Uterus (tissue), 4 donors: ENCODE data around the gene EIF2S2. TPM values are rescaled to one million over a fixed set of nuclear protein-coding genes. Genes with fewer than 3 reads are reported as not detected.

Experiments
- DNase-seq, 2 donors: peaks; one replicate each; pipeline ENCODE4 v3.0.0-alpha.2; 2019 to 2020
- H3K27ac ChIP-seq, 2 donors: fragments of 200-600 bp; sonication (generic); 1 replicate in 1 of 2; 2 replicates in 1 of 2; pipeline ENCODE4 v1.5.1; 2016 to 2018
- H3K27me3 ChIP-seq, 2 donors: fragments of 200-600 bp; sonication (generic); one replicate each; pipeline ENCODE4 v1.5.1; 2018 to 2019; ENCODE audit warnings: control low read depth in 1 of 2
- H3K36me3 ChIP-seq, 2 donors: fragments of 200-600 bp; sonication (generic); one replicate each; pipeline ENCODE4 v1.5.1; 2019; ENCODE audit warnings: control low read depth in 1 of 2
- H3K4me1 ChIP-seq, 2 donors: fragments of 200-600 bp; sonication (generic); one replicate each; pipeline ENCODE4 v1.5.1; 2018 to 2019; ENCODE audit warnings: control low read depth in 1 of 2
- H3K4me3 ChIP-seq, 2 donors: fragments of 200-600 bp; sonication (generic); 1 replicate in 1 of 2; 2 replicates in 1 of 2; pipeline ENCODE4 v1.5.1; 2018 to 2019; ENCODE audit warnings: mild to moderate bottlenecking in 1 of 2
- H3K9me3 ChIP-seq, 2 donors: fragments of 200-600 bp; sonication (generic); one replicate each; pipeline ENCODE4 v1.5.1; 2019; ENCODE audit warnings: control low read depth in 1 of 2
- CTCF ChIP-seq, 4 experiments: fragments of 200-600 bp in 2 of 4; fragments of 450-650 bp in 2 of 4; sonication (generic) in 2 of 4; IDR thresholded peaks; one replicate each; pipeline ENCODE4 v1.5.1; 2016 to 2019; ENCODE audit warnings: antibody characterized with exemption in 4 of 4, mild to moderate bottlenecking in 2 of 4, moderate library complexity in 1 of 4
- POLR2A ChIP-seq, 2 donors: fragments of 450-650 bp; IDR thresholded peaks; one replicate each; pipeline ENCODE4 v1.6.1; 2016; ENCODE audit warnings: antibody characterized with exemption in 2 of 2, mild to moderate bottlenecking in 1 of 2, moderate library complexity in 1 of 2
- intact Hi-C: fragments of 100-400 bp; cut with DNase I; formaldehyde crosslinking; loops from one replicate; pipeline ENCODE4 v1.15.1; 2023; ENCODE audit warnings: low total_unique reads
- total RNA-seq, 4 donors: library from RNA; depleted of rRNA in 3 of 4; stranded (reverse); fragments of >200 nt in 3 of 4; gene quantifications; one replicate each; pipeline versions ENCODE4 v1.1.0 to v1.2.4, GENCODE V29; 2014 to 2023
- donor health status: DM: yes; HTN: yes; CAD: no.

Gene EIF2S2
- total RNA-seq, 4 donors from 2014 or later = 18.7 to 46.9 (median 37.6) TPM

GRCh38 chr20:34090645-34091044, 21.4 kb downstream of the EIF2S2 start:
- TF ChIP-seq POLR2A (IDR thresholded peaks at IDR 0.05) (no peak), CTCF (IDR thresholded peaks at IDR 0.05) (no peak)
- no peak for DNase-seq
- intact Hi-C loops = no loop called here
- H3K27ac ChIP-seq = no peak overlapping the region
- no peak overlapping the region for H3K4me3 ChIP-seq
- no peaks in the 10 kb centered on the region for H3K9me3 ChIP-seq
- no peaks in the 10 kb centered on the region for H3K36me3 ChIP-seq
- H3K27me3 ChIP-seq = no peaks in the 10 kb centered on the region
- no peaks in the 10 kb centered on the region for H3K4me1 ChIP-seq

- DNase-seq = no peak
- TF ChIP-seq POLR2A (IDR thresholded peaks at IDR 0.05) (no peak), CTCF (IDR thresholded peaks at IDR 0.05) (no peak)
- H3K36me3 ChIP-seq = no peaks in the 10 kb centered on the region
Observed at GRCh38 chr20:34089655-34090345, 22.2 kb downstream of the EIF2S2 start.

GRCh38 chr20:34089175-34089479, 22.9 kb downstream of the EIF2S2 start:
- no peak overlapping the region for H3K4me3 ChIP-seq
- no peaks in the 10 kb centered on the region for H3K4me1 ChIP-seq
- no peaks in the 10 kb centered on the region for H3K36me3 ChIP-seq
- H3K27ac ChIP-seq = no peak overlapping the region
- H3K9me3 ChIP-seq = no peaks in the 10 kb centered on the region
- TF ChIP-seq POLR2A (IDR thresholded peaks at IDR 0.05) (no peak), CTCF (IDR thresholded peaks at IDR 0.05) (no peak)
- no peaks in the 10 kb centered on the region for H3K27me3 ChIP-seq
- intact Hi-C loops = no loop called here
- no peak for DNase-seq

More at GRCh38 chr20:34089655-34090345, 22.2 kb downstream of the EIF2S2 start:
- Histone ChIP-seq H3K9me3 (no peaks in the 10 kb centered on the region), H3K4me3 (no peak overlapping the region), H3K27ac (no peak overlapping the region), H3K27me3 (no peaks in the 10 kb centered on the region), H3K4me1 (no peaks in the 10 kb centered on the region)
- intact Hi-C loops = no loop called here

GRCh38 chr20:34088305-34089174, 23.5 kb downstream of the EIF2S2 start:
- no peak overlapping the region for H3K4me3 ChIP-seq
- TF ChIP-seq POLR2A (IDR thresholded peaks at IDR 0.05) = no peak
- H3K36me3 ChIP-seq = no peaks in the 10 kb centered on the region
- no peak overlapping the region for H3K27ac ChIP-seq
- no peaks in the 10 kb centered on the region for H3K9me3 ChIP-seq
- H3K4me1 ChIP-seq = no peaks in the 10 kb centered on the region
- intact Hi-C loops = no loop called here
- no peak for DNase-seq
- no peaks in the 10 kb centered on the region for H3K27me3 ChIP-seq

- Histone ChIP-seq H3K9me3 (no peaks in the 10 kb centered on the region), H3K27ac (no peak overlapping the region), H3K27me3 (no peaks in the 10 kb centered on the region), H3K36me3 (no peaks in the 10 kb centered on the region), H3K4me1 (no peaks in the 10 kb centered on the region), H3K4me3 (no peak overlapping the region)
- DNase-seq = no peak
- TF ChIP-seq CTCF (IDR thresholded peaks at IDR 0.05) (no peak), POLR2A (IDR thresholded peaks at IDR 0.05) (no peak)
- intact Hi-C loops = no loop called here
Observed at GRCh38 chr20:34085544-34086040, 26.5 kb downstream of the EIF2S2 start.
